Raji (cell line): Measurements from ENCODE around the gene EXOC5.

Experiments
- POLR2A ChIP-seq: IDR thresholded peaks from 2 replicates; pipeline ENCODE4 v1.6.1; 2011; ENCODE audit warnings: low read depth, low read length, control low read depth; ENCODE audit not compliant: insufficient read depth

EXOC5 gene

DNA sequence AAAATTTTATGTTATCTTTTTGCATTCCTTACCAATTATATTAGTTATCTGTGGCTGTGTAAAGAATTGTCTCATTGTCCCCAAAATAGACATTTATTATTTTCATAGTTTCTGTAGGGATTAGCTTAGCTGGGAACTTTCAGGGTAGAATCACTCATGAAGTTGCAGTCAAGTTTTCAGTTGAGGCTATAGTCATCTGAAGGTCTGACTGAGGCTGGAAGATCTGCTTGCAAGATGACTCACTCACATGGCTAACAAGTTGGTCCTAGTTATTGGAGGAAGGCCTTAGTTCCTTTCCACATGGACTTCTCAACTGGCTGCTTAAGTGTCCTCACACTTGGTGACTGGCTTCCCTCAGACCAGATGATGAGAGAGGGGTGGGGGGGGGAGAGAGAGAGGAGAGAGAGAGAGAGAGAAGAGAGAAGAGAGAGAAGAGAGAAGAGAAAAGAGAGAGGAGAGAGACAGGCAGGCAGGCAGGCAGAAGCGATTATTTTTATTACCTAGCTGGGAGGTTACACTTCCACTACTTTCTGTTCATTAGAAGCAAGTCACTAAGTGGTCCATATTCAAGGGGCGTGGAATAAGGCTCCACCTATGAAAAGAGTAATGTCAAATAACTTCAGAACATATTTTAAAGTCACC, 6.4 kb upstream of the EXOC5 start:
- no peak for TF ChIP-seq POLR2A

DNA sequence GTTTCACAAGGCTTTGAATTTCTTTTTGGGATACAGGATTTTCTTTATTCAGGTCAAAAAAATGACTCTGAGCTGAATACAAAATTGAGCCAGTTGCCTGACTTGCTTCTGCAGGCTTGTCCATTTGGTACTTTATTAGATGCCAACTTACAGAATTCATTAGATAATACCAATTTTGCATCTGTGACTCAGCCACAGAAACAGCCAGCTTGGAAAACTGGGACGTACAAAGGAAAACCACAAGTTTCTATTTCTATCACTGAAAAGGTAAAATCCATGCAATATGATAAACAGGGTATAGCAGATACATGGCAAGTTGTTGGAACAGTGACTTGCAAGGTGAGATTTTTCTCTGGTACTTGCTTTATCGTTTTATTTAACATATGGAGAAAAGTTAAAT, 5.8 kb upstream of the EXOC5 start:
- no peak for TF ChIP-seq POLR2A

DNA sequence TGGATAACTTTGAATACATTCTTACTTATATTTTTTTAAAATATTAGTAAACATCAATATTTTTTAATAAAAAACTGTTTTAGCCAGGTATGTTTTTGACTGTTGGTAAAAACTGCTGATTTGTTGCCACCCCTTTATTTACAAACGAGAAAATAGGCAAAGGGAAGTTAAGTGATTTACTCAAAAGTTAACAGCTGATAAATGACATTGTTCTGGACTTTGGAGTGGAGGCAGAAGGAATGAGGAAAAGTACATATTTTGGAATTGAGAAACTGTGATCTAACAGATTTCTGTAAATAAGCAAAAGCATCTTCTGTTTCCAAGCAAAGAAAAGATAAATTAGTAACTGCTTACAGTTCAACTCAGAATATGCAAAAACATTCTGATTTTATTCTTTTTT, 4.5 kb upstream of the EXOC5 start:
- no peak for TF ChIP-seq POLR2A

DNA sequence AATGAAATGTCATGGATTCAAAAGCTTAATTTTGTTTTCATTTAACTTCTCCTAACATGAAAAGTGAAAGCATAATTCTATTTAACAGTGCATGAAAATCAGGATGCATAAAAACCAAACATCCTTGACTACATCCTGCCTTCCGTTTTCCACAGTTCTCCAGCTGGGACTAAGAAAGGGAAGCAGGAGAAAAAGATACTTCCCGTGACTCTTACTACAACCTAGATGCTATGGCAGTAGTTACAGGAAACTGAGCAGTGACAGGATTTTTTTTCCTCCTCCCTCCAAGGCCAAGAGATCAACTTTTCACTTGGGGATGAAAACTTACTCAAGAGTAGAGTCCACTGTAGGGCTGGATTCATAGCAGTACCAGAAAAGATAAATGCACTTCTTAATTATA, 2.6 kb downstream of the EXOC5 start:
- TF ChIP-seq POLR2A = no peak

GRCh38 chr14:57262117-57262516, 6.6 kb downstream of the EXOC5 start:
- no peak for TF ChIP-seq POLR2A

GRCh38 chr14:57261604-57262003, 7.1 kb downstream of the EXOC5 start:
- no peak for TF ChIP-seq POLR2A

DNA sequence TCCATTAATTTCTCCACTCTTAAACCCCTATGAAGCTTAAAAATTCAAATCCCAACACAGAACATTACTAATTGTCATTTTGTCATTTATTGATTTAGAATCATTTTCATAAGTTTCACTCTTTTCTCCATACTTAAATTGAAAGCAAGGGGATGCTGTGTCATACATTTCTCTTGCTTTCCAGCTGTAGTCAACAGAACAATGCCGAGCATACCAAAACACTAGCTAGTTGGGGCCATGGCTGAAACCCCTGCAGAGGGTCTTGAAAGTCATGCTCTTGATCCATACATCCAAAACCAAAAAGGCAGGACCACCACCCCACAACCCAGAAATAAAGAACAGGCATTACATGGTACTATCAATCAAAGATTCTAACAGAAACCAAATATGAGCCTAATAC, 9.0 kb downstream of the EXOC5 start:
- no peak for TF ChIP-seq POLR2A

DNA sequence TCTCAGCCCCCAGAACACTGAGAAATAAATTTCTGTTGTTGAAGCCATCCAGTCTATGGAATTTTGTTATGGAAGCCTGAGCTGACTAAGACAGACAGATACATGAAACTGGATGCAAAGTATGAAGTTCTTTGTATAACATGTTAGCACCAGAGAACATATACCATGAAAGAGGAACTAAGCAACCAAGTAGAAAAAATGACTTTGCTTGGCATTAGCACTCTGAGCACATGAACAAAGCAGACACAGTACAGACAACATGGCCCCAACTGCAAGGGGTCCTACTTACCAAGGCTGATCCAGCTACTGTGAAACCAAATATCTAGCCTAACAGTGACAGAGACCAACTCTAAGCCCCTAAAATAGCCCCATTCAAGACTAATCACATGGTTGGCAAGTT, 13.8 kb downstream of the EXOC5 start:
- no peak for TF ChIP-seq POLR2A

DNA sequence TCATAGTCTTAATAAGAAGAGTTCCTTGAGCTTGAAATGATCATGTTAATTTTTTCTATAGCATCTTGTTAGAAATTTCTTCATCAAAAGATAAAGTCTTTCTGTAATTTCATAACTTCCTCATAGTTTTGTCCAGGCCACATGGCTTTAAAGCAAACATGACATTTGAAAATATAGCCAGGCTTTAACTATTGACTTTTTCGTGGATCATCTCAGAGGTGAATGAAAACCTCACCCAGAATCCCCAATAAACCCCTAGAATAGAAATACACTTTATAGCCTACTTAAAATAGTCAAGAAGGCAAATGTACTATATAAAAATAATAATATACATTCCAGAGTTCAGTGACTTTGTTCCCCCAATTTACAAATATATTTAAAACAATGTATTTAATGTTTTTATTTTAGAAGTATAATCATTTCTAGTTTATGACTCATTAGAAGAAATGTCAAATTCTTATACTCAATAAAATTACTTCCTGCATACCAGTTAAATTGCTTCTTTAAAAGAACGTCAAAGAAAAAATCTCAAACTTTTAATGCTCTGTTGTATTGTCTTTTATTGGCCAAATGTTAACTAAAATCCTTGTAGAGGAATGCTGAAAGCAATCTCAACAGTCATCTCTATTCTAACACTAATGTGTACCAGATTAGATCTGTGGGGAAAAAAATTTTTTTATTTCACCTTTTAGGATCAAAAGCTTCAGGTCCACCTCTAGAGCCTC, 21.6 kb downstream of the EXOC5 start:
- no peak for TF ChIP-seq POLR2A

DNA sequence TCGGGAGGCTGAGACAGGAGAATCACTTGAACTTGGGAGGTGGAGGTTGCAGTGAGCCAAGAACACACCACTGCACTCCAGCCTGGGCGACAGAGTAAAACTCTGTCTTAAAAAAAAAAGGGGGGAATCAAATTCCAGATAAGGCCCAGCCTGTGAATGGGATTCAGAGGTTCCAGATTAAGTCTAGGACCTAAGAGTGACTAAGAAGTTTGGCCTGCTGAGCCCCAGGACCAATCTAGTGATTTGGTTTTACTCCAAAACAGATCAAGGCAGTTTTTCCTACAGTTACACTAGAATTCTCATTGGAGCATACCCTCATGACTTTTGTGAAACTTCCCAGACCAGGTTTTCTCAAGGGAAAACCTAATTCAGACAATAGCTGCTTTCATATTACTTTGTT, 22.8 kb downstream of the EXOC5 start:
- TF ChIP-seq POLR2A = no peak

- no peak for TF ChIP-seq POLR2A
Observed at GRCh38 chr14:57244106-57244505, 24.6 kb downstream of the EXOC5 start.

- TF ChIP-seq POLR2A = no peak
Observed at GRCh38 chr14:57243320-57243719, 25.4 kb downstream of the EXOC5 start.

GRCh38 chr14:57232006-57232405, 36.7 kb downstream of the EXOC5 start:
- TF ChIP-seq POLR2A = no peak

- no peak for TF ChIP-seq POLR2A
Observed at GRCh38 chr14:57227083-57227482, 41.6 kb downstream of the EXOC5 start.

DNA sequence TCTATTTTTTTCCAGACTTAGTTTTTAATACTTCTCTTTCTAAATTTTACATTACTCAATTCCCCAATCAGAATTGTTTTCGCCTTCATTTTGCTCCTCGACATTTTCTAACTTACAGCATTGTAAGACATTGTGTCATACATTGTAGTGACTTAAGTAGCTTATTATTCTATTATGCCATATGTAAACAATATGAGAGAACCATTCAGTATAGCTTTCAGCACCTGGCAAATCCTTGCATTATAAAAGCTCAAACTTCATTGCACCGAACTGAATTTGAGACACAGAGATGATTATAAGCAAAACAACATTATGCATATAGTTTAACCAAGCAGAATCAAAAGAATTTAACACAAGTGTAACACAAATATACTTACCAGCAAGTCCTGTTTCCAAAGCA, 46.8 kb downstream of the EXOC5 start:
- no peak for TF ChIP-seq POLR2A

DNA sequence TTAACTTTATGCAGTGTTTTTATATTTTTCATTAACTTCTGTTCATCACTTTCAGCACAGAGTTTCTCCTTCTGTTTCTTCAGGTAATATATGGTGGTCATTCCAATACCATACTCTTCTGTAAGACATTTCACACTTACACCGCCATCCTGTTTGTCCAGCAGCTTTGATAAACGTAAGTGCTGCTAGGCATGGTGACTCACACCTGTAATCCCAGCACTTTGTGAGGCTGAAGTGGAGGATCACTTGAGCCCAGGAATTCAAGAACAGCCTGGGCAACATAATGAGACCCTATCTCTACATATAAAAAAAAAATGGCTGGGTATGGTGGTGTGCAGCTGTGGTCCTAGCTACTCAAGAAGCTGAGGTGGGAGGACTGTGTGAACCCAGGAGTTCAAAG, 55.8 kb downstream of the EXOC5 start:
- TF ChIP-seq POLR2A = no peak

- no peak for TF ChIP-seq POLR2A
Observed at GRCh38 chr14:57209561-57209960, 59.1 kb downstream of the EXOC5 start.
